Prostate gland (tissue), 2 donors: ENCODE results near the gene TRIM22. TPM values are rescaled to one million over a fixed set of nuclear protein-coding genes. Genes with fewer than 3 reads are reported as not detected.
A peak's percentile ranks its signal among the peaks of the same experiment; 100 is the strongest.
"Not testable (repeated sequence)": the region's sequence is repeated elsewhere in the genome, so short reads cannot be mapped to it uniquely, and the experiment has no call there.

Experiments used
- DNase-seq: peaks from one replicate; pipeline ENCODE4 v3.0.0-alpha.2; 2019; ENCODE audit warnings: low spot score
- H3K27ac ChIP-seq, 2 donors: fragments of 200-600 bp; sonication (generic); 2 replicates each; pipeline ENCODE4 v1.5.1; 2017 to 2019
- H3K27me3 ChIP-seq: fragments of 200-600 bp; sonication (generic); replicated peaks from 2 replicates; pipeline ENCODE4 v1.5.1; 2019; ENCODE audit not compliant: insufficient read depth
- H3K36me3 ChIP-seq, 2 donors: fragments of 200-600 bp; sonication (generic); 1 replicate in 1 of 2; 2 replicates in 1 of 2; pipeline versions ENCODE4 v1.5.1 to v1.8.1; 2017 to 2019
- H3K4me1 ChIP-seq: fragments of 200-600 bp; sonication (generic); replicated peaks from 2 replicates; pipeline ENCODE4 v1.5.1; 2019
- H3K4me3 ChIP-seq, 2 donors: fragments of 200-600 bp; sonication (generic); 2 replicates each; pipeline ENCODE4 v1.5.1; 2017 to 2019
- H3K9me3 ChIP-seq: fragments of 200-600 bp; sonication (generic); 2 replicates; pipeline ENCODE4 v1.5.1; 2017
- POLR2A ChIP-seq: fragments of 450-650 bp; IDR thresholded peaks from one replicate; pipeline ENCODE4 v1.6.1; 2016; ENCODE audit warnings: antibody characterized with exemption, mild to moderate bottlenecking
- POLR2AphosphoS5 ChIP-seq: sonication (generic); formaldehyde crosslinking; IDR thresholded peaks from one replicate; pipeline ENCODE4 v1.6.1; 2017; ENCODE audit warnings: antibody characterized with exemption
- WGBS: methylation state at CpG from one replicate; pipeline ENCODE4 v1.1.5; 2018; 5-methylcytosine and 5-hydroxymethylcytosine counted together
- intact Hi-C: fragments of 100-400 bp; cut with DNase I; formaldehyde crosslinking; loops from one replicate; pipeline ENCODE4 v1.14.2; 2022
- total RNA-seq, 2 donors: library from RNA; depleted of rRNA; stranded (reverse); fragments of >200 nt; gene quantifications; one replicate each; pipeline ENCODE4 v1.1.0, GENCODE V29; 2016
- TF ChIP-seq, protein P1 (sequence below), 4 experiments: fragments of 200-600 bp in 2 of 4; fragments of 450-650 bp in 2 of 4; sonication (generic) in 2 of 4; IDR thresholded peaks; 1 replicate in 3 of 4; 2 replicates in 1 of 4; pipeline ENCODE4 v1.5.1; 2016 to 2019; ENCODE audit warnings: antibody characterized with exemption in 4 of 4, mild to moderate bottlenecking in 2 of 4, moderate library complexity in 2 of 4

The TRIM22 gene
- total RNA-seq, 2 donors from 2014 or later: 32.8 to 47.4 TPM

DNA sequence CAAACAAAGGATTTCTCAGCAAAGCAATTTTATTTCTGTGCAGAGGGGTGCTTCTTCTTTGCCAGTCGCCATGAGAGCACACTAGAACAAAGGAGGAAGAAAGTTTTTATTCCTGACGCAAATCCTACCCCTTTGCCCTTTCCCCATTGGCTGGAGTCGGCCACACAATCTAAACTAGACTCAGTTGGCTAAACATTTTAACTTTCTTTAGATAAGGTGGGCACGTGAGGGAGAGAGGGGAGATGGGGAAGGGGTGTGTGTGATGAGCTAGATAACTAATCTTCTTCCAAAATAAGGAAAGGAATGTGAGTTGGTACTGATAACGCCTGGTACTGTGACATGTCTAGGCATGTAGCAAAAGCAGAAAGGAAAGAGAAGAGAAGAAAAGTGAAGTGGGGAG lies 626 bp downstream of the TRIM22 start:
- H3K27ac ChIP-seq: peak overlapping the region; percentile 82 to 83
- H3K27me3 ChIP-seq: no peaks in the 10 kb centered on the region
- TF ChIP-seq POLR2AphosphoS5 (no peak), POLR2A (no peak)
- TF ChIP-seq, protein P1, sequence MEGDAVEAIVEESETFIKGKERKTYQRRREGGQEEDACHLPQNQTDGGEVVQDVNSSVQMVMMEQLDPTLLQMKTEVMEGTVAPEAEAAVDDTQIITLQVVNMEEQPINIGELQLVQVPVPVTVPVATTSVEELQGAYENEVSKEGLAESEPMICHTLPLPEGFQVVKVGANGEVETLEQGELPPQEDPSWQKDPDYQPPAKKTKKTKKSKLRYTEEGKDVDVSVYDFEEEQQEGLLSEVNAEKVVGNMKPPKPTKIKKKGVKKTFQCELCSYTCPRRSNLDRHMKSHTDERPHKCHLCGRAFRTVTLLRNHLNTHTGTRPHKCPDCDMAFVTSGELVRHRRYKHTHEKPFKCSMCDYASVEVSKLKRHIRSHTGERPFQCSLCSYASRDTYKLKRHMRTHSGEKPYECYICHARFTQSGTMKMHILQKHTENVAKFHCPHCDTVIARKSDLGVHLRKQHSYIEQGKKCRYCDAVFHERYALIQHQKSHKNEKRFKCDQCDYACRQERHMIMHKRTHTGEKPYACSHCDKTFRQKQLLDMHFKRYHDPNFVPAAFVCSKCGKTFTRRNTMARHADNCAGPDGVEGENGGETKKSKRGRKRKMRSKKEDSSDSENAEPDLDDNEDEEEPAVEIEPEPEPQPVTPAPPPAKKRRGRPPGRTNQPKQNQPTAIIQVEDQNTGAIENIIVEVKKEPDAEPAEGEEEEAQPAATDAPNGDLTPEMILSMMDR (IDR thresholded peaks at IDR 0.05): no peak
- no peaks in the 10 kb centered on the region for H3K9me3 ChIP-seq
- no peaks in the 10 kb centered on the region for H3K36me3 ChIP-seq
- no peak for DNase-seq
- intact Hi-C loops: no loop called here
- H3K4me3 ChIP-seq: peak overlapping the region; percentile 18 to 37
- WGBS: 9% methylated on average over 5 of the region's 5 CpGs
- H3K4me1 ChIP-seq: no peaks in the 10 kb centered on the region

GRCh38 chr11:5690736-5691135 lies 1.1 kb downstream of the TRIM22 start:
- TF ChIP-seq, protein P1 (IDR thresholded peaks at IDR 0.05): no peak
- TF ChIP-seq POLR2AphosphoS5: peak; percentile 7
- Histone ChIP-seq H3K27ac (peak overlapping the region; percentile 82 to 83), H3K4me3 (peak overlapping the region; percentile 18 to 37), H3K9me3 (no peaks in the 10 kb centered on the region), H3K4me1 (no peaks in the 10 kb centered on the region), H3K36me3 (no peaks in the 10 kb centered on the region), H3K27me3 (no peaks in the 10 kb centered on the region)
- DNase-seq: no peak
- intact Hi-C loops: no loop called here
- WGBS: 35% methylated on average over 5 of the region's 5 CpGs

- H3K36me3 ChIP-seq, H3K27me3 ChIP-seq, intact Hi-C loops, H3K9me3 ChIP-seq, DNase-seq, H3K4me1 ChIP-seq: not testable (repeated sequence)
- Histone ChIP-seq H3K27ac (peak overlapping the region; percentile 82 to 83), H3K4me3 (peak overlapping the region; percentile 18 to 37)
- WGBS: 77% methylated on average over 12 of the region's 12 CpGs
These were observed 1.8 kb downstream of the TRIM22 start for GRCh38 chr11:5691238-5691963.

DNA sequence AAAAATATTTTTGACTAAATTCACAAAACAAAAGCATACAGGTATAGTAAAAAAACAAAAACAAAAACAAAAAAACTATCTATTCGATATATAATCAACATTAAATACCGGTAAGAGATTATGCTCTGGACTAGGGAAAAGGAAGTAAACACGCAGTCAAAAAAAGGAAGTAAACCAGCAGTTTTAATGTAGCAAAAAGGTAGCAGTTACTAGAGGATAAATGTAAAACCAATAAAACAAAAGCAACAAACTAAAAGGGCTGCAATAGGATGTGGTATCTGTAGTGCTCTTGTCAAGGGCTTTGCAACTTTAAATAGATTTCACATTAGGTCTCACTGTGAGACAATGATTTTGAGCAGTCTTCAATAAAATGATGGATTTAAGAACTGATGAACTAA lies 2.4 kb downstream of the TRIM22 start:
- TF ChIP-seq POLR2A (no peak), POLR2AphosphoS5 (no peak)
- TF ChIP-seq, protein P1 (IDR thresholded peaks at IDR 0.05): no peak
- intact Hi-C loops: no loop called here
- no peak overlapping the region for H3K4me3 ChIP-seq

GRCh38 chr11:5694642-5695041 lies 5.1 kb downstream of the TRIM22 start:
- intact Hi-C loops: no loop called here
- H3K36me3 ChIP-seq: no peaks in the 10 kb centered on the region
- WGBS: 93% methylated on average over 1 of the region's 1 CpG

More for the DNA sequence above, 2.4 kb downstream of the TRIM22 start:
- WGBS: 80% methylated on average over 3 of the region's 3 CpGs
- no peaks in the 10 kb centered on the region for H3K27me3 ChIP-seq
- no peak overlapping the region for H3K27ac ChIP-seq
- no peaks in the 10 kb centered on the region for H3K9me3 ChIP-seq
- no peaks in the 10 kb centered on the region for H3K36me3 ChIP-seq
- no peaks in the 10 kb centered on the region for H3K4me1 ChIP-seq
- DNase-seq: no peak

More at GRCh38 chr11:5694642-5695041, 5.1 kb downstream of the TRIM22 start:
- TF ChIP-seq POLR2AphosphoS5 (no peak), POLR2A (no peak)
- TF ChIP-seq, protein P1 (IDR thresholded peaks at IDR 0.05): no peak
- Histone ChIP-seq H3K27ac (no peak overlapping the region), H3K4me1 (no peaks in the 10 kb centered on the region), H3K27me3 (no peaks in the 10 kb centered on the region), H3K4me3 (no peak overlapping the region), H3K9me3 (no peaks in the 10 kb centered on the region)
- no peak for DNase-seq
